HL-60 (cell line): Measurements from ENCODE around the gene SMC1B.

Experiments used
- DNase-seq, 2 experiments: peaks; one replicate each; pipeline ENCODE4 v3.0.0-alpha.2; 2010 to 2020; ENCODE audit warnings: low read depth in 1 of 2, low spot score in 1 of 2
- H3K27ac ChIP-seq: fragments of 250-450 bp; sonication (Bioruptor Pico); replicated peaks from 2 replicates; pipeline ENCODE4 v1.5.1; 2020; ENCODE audit warnings: mild to moderate bottlenecking, moderate library complexity
- H3K27me3 ChIP-seq: fragments of 250-450 bp; sonication (Bioruptor Pico); 2 replicates; pipeline ENCODE4 v1.5.1; 2021; ENCODE audit warnings: mild to moderate bottlenecking, moderate library complexity; ENCODE audit not compliant: insufficient read depth, poor library complexity, severe bottlenecking
- H3K4me3 ChIP-seq: replicated peaks from 2 replicates; pipeline ENCODE4 v1.5.1; 2011; ENCODE audit warnings: mild to moderate bottlenecking, control low read depth, low read length; ENCODE audit not compliant: insufficient read depth
- GABPA ChIP-seq: IDR thresholded peaks from 2 replicates; pipeline ENCODE4 v1.6.1; 2012; ENCODE audit warnings: low read depth
- POLR2AphosphoS5 ChIP-seq: IDR thresholded peaks from 2 replicates; pipeline ENCODE4 v1.6.1; 2012; ENCODE audit warnings: low read depth
- SPI1 ChIP-seq: IDR thresholded peaks from 2 replicates; pipeline ENCODE4 v1.6.1; 2012; ENCODE audit warnings: low read depth, mild to moderate bottlenecking, borderline replicate concordance
- TF ChIP-seq, protein P1 (sequence below): IDR thresholded peaks from one replicate; pipeline ENCODE4 v1.5.1; 2011; ENCODE audit warnings: low read length, control low read depth, inconsistent platforms; ENCODE audit not compliant: insufficient read depth
- TF ChIP-seq, protein P2 (sequence below): IDR thresholded peaks from 2 replicates; pipeline ENCODE4 v1.6.1; 2012; ENCODE audit warnings: low read depth; ENCODE audit not compliant: insufficient replicate concordance

SMC1B gene

DNA sequence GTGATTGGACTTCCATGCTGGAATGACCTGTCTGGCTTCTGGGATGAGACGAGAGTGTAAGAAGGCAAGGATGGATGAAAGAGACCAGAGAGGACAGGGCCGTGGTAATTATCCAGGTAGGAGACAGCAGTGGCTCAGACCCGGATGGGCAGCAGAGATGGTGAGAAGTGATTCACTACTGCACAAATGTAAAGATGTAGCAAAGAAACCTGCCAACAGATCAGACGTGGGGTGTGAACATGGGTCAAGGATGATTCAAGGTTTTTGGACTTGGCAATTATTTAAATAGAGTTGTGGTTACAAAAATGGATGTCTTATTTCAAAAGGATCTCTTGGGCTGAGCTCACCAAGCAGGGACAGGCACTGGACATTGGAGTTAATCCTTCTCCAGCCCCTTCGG, 32.8 kb upstream of the SMC1B start:
- H3K27ac ChIP-seq: no peak overlapping the region
- DNase-seq: no peak
- TF ChIP-seq, protein P1, sequence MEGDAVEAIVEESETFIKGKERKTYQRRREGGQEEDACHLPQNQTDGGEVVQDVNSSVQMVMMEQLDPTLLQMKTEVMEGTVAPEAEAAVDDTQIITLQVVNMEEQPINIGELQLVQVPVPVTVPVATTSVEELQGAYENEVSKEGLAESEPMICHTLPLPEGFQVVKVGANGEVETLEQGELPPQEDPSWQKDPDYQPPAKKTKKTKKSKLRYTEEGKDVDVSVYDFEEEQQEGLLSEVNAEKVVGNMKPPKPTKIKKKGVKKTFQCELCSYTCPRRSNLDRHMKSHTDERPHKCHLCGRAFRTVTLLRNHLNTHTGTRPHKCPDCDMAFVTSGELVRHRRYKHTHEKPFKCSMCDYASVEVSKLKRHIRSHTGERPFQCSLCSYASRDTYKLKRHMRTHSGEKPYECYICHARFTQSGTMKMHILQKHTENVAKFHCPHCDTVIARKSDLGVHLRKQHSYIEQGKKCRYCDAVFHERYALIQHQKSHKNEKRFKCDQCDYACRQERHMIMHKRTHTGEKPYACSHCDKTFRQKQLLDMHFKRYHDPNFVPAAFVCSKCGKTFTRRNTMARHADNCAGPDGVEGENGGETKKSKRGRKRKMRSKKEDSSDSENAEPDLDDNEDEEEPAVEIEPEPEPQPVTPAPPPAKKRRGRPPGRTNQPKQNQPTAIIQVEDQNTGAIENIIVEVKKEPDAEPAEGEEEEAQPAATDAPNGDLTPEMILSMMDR: no peak
- TF ChIP-seq, protein P2, sequence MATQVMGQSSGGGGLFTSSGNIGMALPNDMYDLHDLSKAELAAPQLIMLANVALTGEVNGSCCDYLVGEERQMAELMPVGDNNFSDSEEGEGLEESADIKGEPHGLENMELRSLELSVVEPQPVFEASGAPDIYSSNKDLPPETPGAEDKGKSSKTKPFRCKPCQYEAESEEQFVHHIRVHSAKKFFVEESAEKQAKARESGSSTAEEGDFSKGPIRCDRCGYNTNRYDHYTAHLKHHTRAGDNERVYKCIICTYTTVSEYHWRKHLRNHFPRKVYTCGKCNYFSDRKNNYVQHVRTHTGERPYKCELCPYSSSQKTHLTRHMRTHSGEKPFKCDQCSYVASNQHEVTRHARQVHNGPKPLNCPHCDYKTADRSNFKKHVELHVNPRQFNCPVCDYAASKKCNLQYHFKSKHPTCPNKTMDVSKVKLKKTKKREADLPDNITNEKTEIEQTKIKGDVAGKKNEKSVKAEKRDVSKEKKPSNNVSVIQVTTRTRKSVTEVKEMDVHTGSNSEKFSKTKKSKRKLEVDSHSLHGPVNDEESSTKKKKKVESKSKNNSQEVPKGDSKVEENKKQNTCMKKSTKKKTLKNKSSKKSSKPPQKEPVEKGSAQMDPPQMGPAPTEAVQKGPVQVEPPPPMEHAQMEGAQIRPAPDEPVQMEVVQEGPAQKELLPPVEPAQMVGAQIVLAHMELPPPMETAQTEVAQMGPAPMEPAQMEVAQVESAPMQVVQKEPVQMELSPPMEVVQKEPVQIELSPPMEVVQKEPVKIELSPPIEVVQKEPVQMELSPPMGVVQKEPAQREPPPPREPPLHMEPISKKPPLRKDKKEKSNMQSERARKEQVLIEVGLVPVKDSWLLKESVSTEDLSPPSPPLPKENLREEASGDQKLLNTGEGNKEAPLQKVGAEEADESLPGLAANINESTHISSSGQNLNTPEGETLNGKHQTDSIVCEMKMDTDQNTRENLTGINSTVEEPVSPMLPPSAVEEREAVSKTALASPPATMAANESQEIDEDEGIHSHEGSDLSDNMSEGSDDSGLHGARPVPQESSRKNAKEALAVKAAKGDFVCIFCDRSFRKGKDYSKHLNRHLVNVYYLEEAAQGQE: no peak
- TF ChIP-seq GABPA (no peak), POLR2AphosphoS5 (no peak), SPI1 (no peak)
- H3K27me3 ChIP-seq: no peaks in the 10 kb centered on the region
- no peak overlapping the region for H3K4me3 ChIP-seq

DNA sequence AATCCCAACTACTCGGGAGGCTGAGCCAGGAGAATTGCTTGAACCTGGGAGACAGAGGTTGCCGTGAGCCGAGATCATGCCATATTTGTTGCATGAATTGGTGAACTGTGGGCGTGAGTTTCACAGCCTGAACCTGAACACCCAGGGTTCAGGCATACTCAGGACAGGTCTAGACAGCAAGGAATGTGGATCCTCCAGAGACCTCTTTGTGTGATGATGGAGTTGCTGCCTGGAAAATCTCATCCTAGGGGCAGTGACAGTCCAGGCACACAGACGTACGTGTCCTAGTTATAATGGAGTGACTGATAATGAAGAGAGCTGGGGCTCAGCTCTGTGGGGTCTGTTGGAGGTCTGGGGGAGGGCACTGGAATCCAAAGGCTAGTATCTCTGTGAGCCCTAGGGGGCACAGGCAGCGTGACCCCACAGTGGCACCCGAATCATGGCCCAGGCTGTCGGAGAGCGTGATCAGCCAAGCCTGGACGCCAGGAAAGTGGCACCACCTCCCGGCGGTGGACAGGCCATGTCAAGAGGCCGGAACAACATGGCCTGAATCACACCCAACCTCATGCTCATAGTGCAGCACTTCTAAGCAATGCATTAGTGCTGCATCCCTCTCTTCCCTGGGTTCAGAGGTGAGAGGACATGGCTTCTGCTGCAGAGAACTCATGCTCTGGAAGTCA, 31.8 kb upstream of the SMC1B start:
- Histone ChIP-seq H3K27ac (no peak overlapping the region), H3K4me3 (no peak overlapping the region), H3K27me3 (peaks cover 4% of the 10 kb centered on the region)
- TF ChIP-seq, protein P2: no peak
- TF ChIP-seq SPI1 (no peak), POLR2AphosphoS5 (no peak), GABPA (no peak)
- TF ChIP-seq, protein P1: no peak
- DNase-seq: no peak

DNA sequence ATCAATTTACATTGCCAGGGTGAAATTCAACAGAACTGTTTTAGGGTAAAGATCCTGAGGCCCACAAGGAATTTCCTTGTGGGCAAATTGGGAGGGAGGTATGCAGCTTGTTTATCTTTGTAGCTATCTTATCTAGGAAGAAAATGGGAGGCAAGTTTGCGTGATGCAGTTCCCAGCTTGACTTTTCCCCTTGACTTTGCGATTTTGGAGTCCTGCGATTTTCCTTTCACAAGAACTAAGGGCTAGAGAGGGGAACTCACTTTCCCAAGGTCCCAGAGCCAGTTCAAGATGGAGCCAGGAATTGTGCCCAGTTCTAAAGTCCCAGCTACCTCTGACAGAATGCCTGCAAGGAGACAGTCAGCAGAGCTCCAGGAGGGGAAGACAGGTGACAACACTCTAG, 30.8 kb upstream of the SMC1B start:
- H3K27me3 ChIP-seq: peaks cover 4% of the 10 kb centered on the region
- H3K4me3 ChIP-seq: no peak overlapping the region
- TF ChIP-seq, protein P1: no peak
- TF ChIP-seq POLR2AphosphoS5 (no peak), SPI1 (no peak), GABPA (no peak)
- TF ChIP-seq, protein P2: no peak
- no peak for DNase-seq
- H3K27ac ChIP-seq: no peak overlapping the region
